T-cell (primary cell): ENCODE results near the gene MPDU1. TPM values are rescaled to one million over a fixed set of nuclear protein-coding genes. Genes with fewer than 3 reads are reported as not detected.

Experiments
- ATAC-seq, 4 experiments: fragments of 200-7000 bp in 3 of 4; fragments of 150-1000 bp in 1 of 4; cut with Tn5 transposase; replicated peaks in 1 of 4; 1 replicate in 3 of 4; 2 replicates in 1 of 4; pipeline ENCODE4 v1.10.0; 2021; ENCODE audit warnings: moderate library complexity in 3 of 4, mild to moderate bottlenecking in 2 of 4, moderate number of reproducible peaks in 1 of 4
- CTCF ChIA-PET, 2 donors: fragments of 300-600 bp; sonication (Branson Sonifier 250); formaldehyde crosslinking; loops; one replicate each; lab custom pipeline; 2022; ENCODE audit warnings: antibody characterized with exemption in 2 of 2; lab: Charles Lee
- POLR2A ChIA-PET, 2 donors: fragments of 300-600 bp; sonication (Branson Sonifier 250); formaldehyde crosslinking; loops; one replicate each; lab custom pipeline; 2022; ENCODE audit warnings: antibody characterized with exemption in 2 of 2; lab: Charles Lee
- DNase-seq, 35 experiments: peaks; one replicate each; pipeline versions ENCODE4 v3.0.0 to v3.0.0-alpha.2; 2013 to 2023
- H3K27ac ChIP-seq: one replicate; pipeline ENCODE4 v1.5.1; 2013; ENCODE audit warnings: low read length
- H3K27me3 ChIP-seq, 2 experiments: replicated peaks in 1 of 2; 1 replicate in 1 of 2; 2 replicates in 1 of 2; pipeline versions ENCODE4 v1.6.1 to v1.7.0; 2013; ENCODE audit warnings: low read length in 1 of 2, mixed read lengths in 1 of 2; ENCODE audit not compliant: control insufficient read depth in 2 of 2, insufficient read depth in 2 of 2; ENCODE audit errors: extremely low read depth in 1 of 2
- H3K36me3 ChIP-seq, 2 donors: 1 replicate in 1 of 2; 2 replicates in 1 of 2; pipeline versions ENCODE4 v1.6.1 to v1.7.0; 2013; ENCODE audit warnings: low read length in 1 of 2; ENCODE audit not compliant: control insufficient read depth in 2 of 2, insufficient read depth in 1 of 2; ENCODE audit errors: extremely low read depth in 1 of 2
- H3K4me1 ChIP-seq, 2 experiments: 1 replicate in 1 of 2; 2 replicates in 1 of 2; pipeline versions ENCODE4 v1.6.1 to v1.7.0; 2013; ENCODE audit warnings: low read length in 2 of 2, mixed read lengths in 1 of 2; ENCODE audit not compliant: insufficient read depth in 2 of 2, control insufficient read depth in 1 of 2; ENCODE audit errors: extremely low read depth in 1 of 2
- H3K4me3 ChIP-seq, 2 donors: 1 replicate in 1 of 2; 2 replicates in 1 of 2; pipeline versions ENCODE4 v1.5.1 to v1.7.0; 2013; ENCODE audit warnings: mild to moderate bottlenecking in 2 of 2, low read length in 1 of 2, moderate library complexity in 1 of 2; ENCODE audit not compliant: control insufficient read depth in 1 of 2; ENCODE audit errors: extremely low read depth in 1 of 2
- H3K9me3 ChIP-seq: 2 replicates; pipeline ENCODE4 v1.7.0; 2013
- H3K27ac Mint-ChIP-seq, 2 donors: one replicate each; pipeline ENCODE4 v1.8.0; 2020 to 2021; ENCODE audit warnings: mild to moderate bottlenecking in 2 of 2, mixed read lengths in 2 of 2
- H3K27me3 Mint-ChIP-seq, 2 donors: one replicate each; pipeline ENCODE4 v1.8.0; 2021 to 2022; ENCODE audit warnings: mixed read lengths in 2 of 2
- H3K36me3 Mint-ChIP-seq: one replicate; pipeline ENCODE4 v1.8.0; 2021; ENCODE audit warnings: mixed read lengths
- H3K4me1 Mint-ChIP-seq, 3 donors: one replicate each; pipeline ENCODE4 v1.8.0; 2020 to 2022; ENCODE audit warnings: mixed read lengths in 3 of 3, mild to moderate bottlenecking in 1 of 3
- H3K4me3 Mint-ChIP-seq, 3 donors: one replicate each; pipeline ENCODE4 v1.8.0; 2020 to 2022; ENCODE audit warnings: mild to moderate bottlenecking in 3 of 3, mixed read lengths in 3 of 3, moderate library complexity in 3 of 3
- H3K9me3 Mint-ChIP-seq, 3 donors: one replicate each; pipeline ENCODE4 v1.8.0; 2020 to 2022; ENCODE audit warnings: mixed read lengths in 3 of 3
- WGBS: methylation state at CpG from one replicate; pipeline ENCODE4 v1.1.5; 2013; ENCODE audit warnings: missing lambda C conversion rate; ENCODE audit not compliant: insufficient coverage; 5-methylcytosine and 5-hydroxymethylcytosine counted together
- total RNA-seq, 35 experiments: library from RNA in 6 of 35; stranded (reverse) in 6 of 35; fragments of 120-200 nt in 1 of 35; gene quantifications; one replicate each; pipeline versions ENCODE4 v1.2.1 to v1.2.4 and lab custom pipeline; 2013 to 2026

Gene MPDU1
- total RNA-seq, 5 donors from 2014 or later (not counting 1 experiment from before 2014, with no cell fraction given), result 27.0 to 31.4 (median 28.6) TPM

DNA sequence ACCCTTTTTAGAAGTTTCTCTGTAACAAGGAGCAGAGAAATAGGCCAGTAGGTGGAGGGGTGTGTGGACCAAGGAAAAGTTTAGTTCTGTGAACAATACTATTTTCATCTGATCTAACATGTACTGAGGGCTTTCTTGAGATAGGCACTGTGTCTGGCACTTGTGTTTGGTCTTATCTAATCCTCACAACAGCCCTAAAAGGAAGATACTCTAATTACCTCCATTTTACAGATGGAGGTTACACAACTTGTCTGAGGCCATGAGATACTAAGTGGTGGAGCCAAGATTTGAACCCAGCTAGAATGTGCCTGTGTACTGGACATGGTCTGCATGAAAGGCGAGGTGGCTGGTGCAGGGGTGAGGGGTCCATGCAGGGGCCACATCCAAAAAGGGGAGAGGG, 30.3 kb upstream of the MPDU1 start:
- no peaks in the 10 kb centered on the region for H3K9me3 ChIP-seq
- peak overlapping the region in 1 of 3 donors; percentile 89 for H3K4me3 Mint-ChIP-seq
- ChIA-PET CTCF (interaction anchor here in 1 of 2 donors (0.5 kb wide), 1 partner anchor 197 kb away, joined by 3 read pairs; no protein-coding TSS in a partner anchor), POLR2A (no interaction called here)
- H3K4me1 Mint-ChIP-seq, result peaks cover 65 to 89% (median 70%) of the 10 kb centered on the region in 3 donors
- H3K4me1 ChIP-seq, result peaks cover 37 to 80% of the 10 kb centered on the region in 2 experiments
- ATAC-seq (no peak), DNase-seq (no peak)
- no peaks in the 10 kb centered on the region for H3K27me3 ChIP-seq
- H3K4me3 ChIP-seq, result no peak overlapping the region
- peak overlapping the region; percentile 65 for H3K27ac ChIP-seq
- no peaks in the 10 kb centered on the region for H3K27me3 Mint-ChIP-seq
- H3K27ac Mint-ChIP-seq, result peak overlapping the region; percentile 92
- no CpG with 5 or more reads among the region's 1 CpG for WGBS
- H3K36me3 Mint-ChIP-seq, result peaks cover 21% of the 10 kb centered on the region
- no peaks in the 10 kb centered on the region for H3K9me3 Mint-ChIP-seq
- H3K36me3 ChIP-seq, result peaks cover 6 to 17% of the 10 kb centered on the region in 2 donors

DNA sequence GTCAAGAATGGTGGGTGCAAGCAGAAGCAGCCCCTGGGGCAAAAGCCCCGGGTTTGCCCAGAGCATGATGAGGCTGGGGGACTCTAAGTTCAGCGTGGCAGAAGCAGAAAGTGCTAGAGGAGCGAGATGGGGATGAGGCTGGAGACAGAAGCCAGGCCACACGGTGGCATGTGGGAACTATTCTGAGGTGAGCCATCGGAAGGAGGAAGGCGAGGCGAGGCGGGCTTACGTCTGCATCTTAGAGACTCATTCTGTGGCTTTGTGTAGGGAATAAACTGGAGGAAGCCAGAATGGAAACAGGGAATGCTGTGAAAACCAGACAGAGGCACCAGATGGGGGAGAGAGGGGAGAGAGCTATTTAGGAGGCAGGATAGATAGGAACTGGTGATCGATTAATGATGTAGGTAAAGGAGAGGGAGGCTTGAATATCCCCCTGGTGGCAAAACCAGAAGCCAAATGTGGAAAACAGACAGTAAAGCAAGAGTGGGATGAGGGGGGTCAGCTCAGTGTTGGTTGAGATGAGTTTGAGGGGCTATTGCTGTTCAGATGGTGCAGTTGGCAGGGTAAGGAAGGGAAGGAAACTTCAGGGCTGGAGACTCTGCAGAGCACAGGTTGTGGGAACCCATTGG, 28.2 kb upstream of the MPDU1 start:
- Mint-ChIP-seq H3K36me3 (peaks cover 21% of the 10 kb centered on the region), H3K4me3 (peak overlapping the region in 1 of 3 donors; percentile 22), H3K27ac (peak overlapping the region; percentile 58 to 83), H3K27me3 (no peaks in the 10 kb centered on the region), H3K9me3 (no peaks in the 10 kb centered on the region), H3K4me1 (peaks cover 58 to 89% (median 73%) of the 10 kb centered on the region in 3 donors)
- no peaks in the 10 kb centered on the region for H3K9me3 ChIP-seq
- no peaks in the 10 kb centered on the region for H3K27me3 ChIP-seq
- WGBS, result 91% methylated on average over 10 of the region's 10 CpGs
- H3K36me3 ChIP-seq, result peaks cover 0 to 13% of the 10 kb centered on the region in 2 donors
- ATAC-seq, result no peak
- no peak overlapping the region for H3K4me3 ChIP-seq
- POLR2A ChIA-PET, result no interaction called here
- peaks cover 25 to 74% of the 10 kb centered on the region in 2 experiments for H3K4me1 ChIP-seq
- peak overlapping the region; percentile 45 for H3K27ac ChIP-seq
- DNase-seq, result no peak
- CTCF ChIA-PET, result interaction anchor here (0.6 kb wide), 3 partner anchors 66 to 168 kb away, joined by 3 to 10 read pairs (median 5); no protein-coding TSS in a partner anchor

DNA sequence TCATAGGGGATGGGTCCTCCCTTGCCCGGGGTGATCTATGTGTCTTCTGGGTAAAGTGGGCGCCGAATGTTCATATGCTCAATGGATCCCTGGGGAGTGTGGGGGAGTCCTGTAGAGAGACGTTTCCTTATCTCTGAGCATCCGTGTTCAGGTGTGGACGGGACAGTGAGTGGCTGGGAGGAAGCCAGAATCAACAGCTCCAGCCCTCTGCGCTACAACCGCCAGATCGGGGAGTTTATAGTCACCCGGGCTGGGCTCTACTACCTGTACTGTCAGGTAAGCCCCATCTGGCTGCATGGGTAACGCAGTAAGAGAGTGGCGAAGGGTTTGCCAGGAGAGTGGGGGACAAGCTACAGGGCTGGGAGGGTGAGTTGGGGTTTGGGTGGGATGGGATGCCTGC, 27.0 kb upstream of the MPDU1 start:
- POLR2A ChIA-PET, result no interaction called here
- H3K4me1 ChIP-seq, result peaks cover 21 to 70% of the 10 kb centered on the region in 2 experiments
- ATAC-seq, result no peak
- no peak for DNase-seq
- Mint-ChIP-seq H3K27me3 (no peaks in the 10 kb centered on the region), H3K9me3 (no peaks in the 10 kb centered on the region), H3K27ac (peak overlapping the region; percentile 52 to 79), H3K36me3 (peaks cover 21% of the 10 kb centered on the region), H3K4me3 (peak overlapping the region in 1 of 3 donors; percentile 24), H3K4me1 (peaks cover 56 to 84% (median 70%) of the 10 kb centered on the region in 3 donors)
- H3K27ac ChIP-seq, result no peak overlapping the region
- no peak overlapping the region for H3K4me3 ChIP-seq
- peaks cover 0 to 9% of the 10 kb centered on the region in 2 donors for H3K36me3 ChIP-seq
- CTCF ChIA-PET, result interaction anchor here (0.6 to 0.7 kb wide), 2 partner anchors 24 to 131 kb away, joined by 3 read pairs; partner anchors contain the start of gene TP53 (in 1 of the 2)
- H3K9me3 ChIP-seq, result no peaks in the 10 kb centered on the region
- H3K27me3 ChIP-seq, result no peaks in the 10 kb centered on the region
- 95% methylated on average over 11 of the region's 12 CpGs for WGBS

DNA sequence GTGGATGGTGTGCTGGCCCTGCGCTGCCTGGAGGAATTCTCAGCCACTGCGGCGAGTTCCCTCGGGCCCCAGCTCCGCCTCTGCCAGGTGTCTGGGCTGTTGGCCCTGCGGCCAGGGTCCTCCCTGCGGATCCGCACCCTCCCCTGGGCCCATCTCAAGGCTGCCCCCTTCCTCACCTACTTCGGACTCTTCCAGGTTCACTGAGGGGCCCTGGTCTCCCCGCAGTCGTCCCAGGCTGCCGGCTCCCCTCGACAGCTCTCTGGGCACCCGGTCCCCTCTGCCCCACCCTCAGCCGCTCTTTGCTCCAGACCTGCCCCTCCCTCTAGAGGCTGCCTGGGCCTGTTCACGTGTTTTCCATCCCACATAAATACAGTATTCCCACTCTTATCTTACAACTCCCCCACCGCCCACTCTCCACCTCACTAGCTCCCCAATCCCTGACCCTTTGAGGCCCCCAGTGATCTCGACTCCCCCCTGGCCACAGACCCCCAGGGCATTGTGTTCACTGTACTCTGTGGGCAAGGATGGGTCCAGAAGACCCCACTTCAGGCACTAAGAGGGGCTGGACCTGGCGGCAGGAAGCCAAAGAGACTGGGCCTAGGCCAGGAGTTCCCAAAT, 26.4 kb upstream of the MPDU1 start:
- Histone ChIP-seq H3K9me3 (no peaks in the 10 kb centered on the region), H3K27ac (no peak overlapping the region), H3K36me3 (peaks cover 0 to 9% of the 10 kb centered on the region in 2 donors), H3K4me3 (no peak overlapping the region), H3K4me1 (peaks cover 21 to 67% of the 10 kb centered on the region in 2 experiments), H3K27me3 (no peaks in the 10 kb centered on the region)
- H3K4me3 Mint-ChIP-seq, result peak overlapping the region in 1 of 3 donors; percentile 87
- H3K4me1 Mint-ChIP-seq, result peaks cover 50 to 78% (median 64%) of the 10 kb centered on the region in 3 donors
- H3K9me3 Mint-ChIP-seq, result no peaks in the 10 kb centered on the region
- CTCF ChIA-PET, result interaction anchor here (0.6 to 0.7 kb wide), 2 partner anchors 25 to 130 kb away, joined by 3 read pairs; partner anchors contain the start of gene TP53 (in 1 of the 2)
- POLR2A ChIA-PET, result no interaction called here
- ATAC-seq (no peak), DNase-seq (no peak)
- no peaks in the 10 kb centered on the region for H3K27me3 Mint-ChIP-seq
- no peak overlapping the region for H3K27ac Mint-ChIP-seq
- H3K36me3 Mint-ChIP-seq, result peaks cover 21% of the 10 kb centered on the region
- WGBS, result 90% methylated on average over 18 of the region's 19 CpGs

DNA sequence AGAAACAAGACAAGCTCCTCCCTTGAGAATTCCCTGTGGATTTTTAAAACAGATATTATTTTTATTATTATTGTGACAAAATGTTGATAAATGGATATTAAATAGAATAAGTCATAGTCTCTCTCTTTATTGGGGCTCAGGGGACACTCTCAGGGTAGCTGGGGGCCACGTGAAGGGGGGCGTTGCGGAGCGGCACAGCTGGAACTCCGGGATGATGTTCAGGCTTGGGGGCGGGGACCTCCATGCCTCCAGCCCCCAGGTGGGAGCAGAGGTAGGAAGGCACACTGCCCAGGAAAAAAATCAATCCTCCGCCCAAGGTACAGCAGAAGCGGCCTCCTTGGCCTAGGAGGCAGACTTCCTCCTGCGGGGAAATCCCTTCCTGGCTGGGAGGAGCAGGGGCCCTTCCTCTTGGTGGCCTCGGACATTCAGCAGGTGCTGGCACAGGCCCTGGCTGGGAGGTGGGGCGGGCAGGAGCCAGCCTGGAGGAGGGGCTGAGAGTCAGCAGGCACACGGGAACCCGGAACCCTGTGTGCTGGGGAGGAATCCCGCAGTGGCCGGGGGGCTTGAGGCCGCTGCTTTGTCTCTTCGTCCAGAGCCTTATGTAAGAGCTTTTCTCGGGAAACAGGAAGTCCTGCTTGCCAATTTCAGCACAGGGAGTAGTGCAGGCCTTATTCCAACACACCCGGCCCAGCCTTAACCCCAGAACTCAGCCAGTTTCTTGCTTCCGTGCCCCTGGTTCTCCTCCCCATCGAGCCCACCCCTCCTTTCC, 25.7 kb upstream of the MPDU1 start:
- peak overlapping the region; percentile 17 for H3K27ac ChIP-seq
- POLR2A ChIA-PET, result no interaction called here
- CTCF ChIA-PET, result no interaction called here
- Mint-ChIP-seq H3K4me1 (peaks cover 51 to 78% (median 64%) of the 10 kb centered on the region in 3 donors), H3K9me3 (no peaks in the 10 kb centered on the region), H3K27me3 (no peaks in the 10 kb centered on the region), H3K4me3 (peak overlapping the region in 1 of 3 donors; percentile 87), H3K36me3 (peaks cover 25% of the 10 kb centered on the region), H3K27ac (peak overlapping the region; percentile 73 to 78)
- no peaks in the 10 kb centered on the region for H3K27me3 ChIP-seq
- peak overlapping the region in 1 of 2 donors; percentile 11 for H3K4me3 ChIP-seq
- H3K4me1 ChIP-seq, result peaks cover 23 to 67% of the 10 kb centered on the region in 2 experiments
- H3K36me3 ChIP-seq, result peaks cover 0 to 9% of the 10 kb centered on the region in 2 donors
- ATAC-seq, result no peak
- 38% methylated on average over 15 of the region's 21 CpGs for WGBS
- H3K9me3 ChIP-seq, result no peaks in the 10 kb centered on the region
- peak in 3 of 35 experiments; percentile 12 to 48 (median 20) for DNase-seq
